Suprapubic skin (tissue), 4 donors: Measurements from ENCODE around the gene UGT1A8. TPM values are rescaled to one million over a fixed set of nuclear protein-coding genes. Genes with fewer than 3 reads are reported as not detected.
"Not testable (repeated sequence)": the region's sequence is repeated elsewhere in the genome, so short reads cannot be mapped to it uniquely, and the experiment has no call there.

ENCODE experiments used
- DNase-seq, 2 donors: peaks; one replicate each; pipeline ENCODE4 v3.0.0-alpha.2; 2019; ENCODE audit warnings: low spot score in 2 of 2
- H3K27ac ChIP-seq: fragments of 200-600 bp; sonication (generic); one replicate; pipeline ENCODE4 v1.5.1; 2019
- H3K27me3 ChIP-seq: fragments of 200-600 bp; sonication (generic); one replicate; pipeline ENCODE4 v1.5.1; 2019
- H3K36me3 ChIP-seq: fragments of 200-600 bp; sonication (generic); one replicate; pipeline ENCODE4 v1.5.1; 2019
- H3K4me1 ChIP-seq: fragments of 200-600 bp; sonication (generic); one replicate; pipeline ENCODE4 v1.5.1; 2019
- H3K4me3 ChIP-seq: fragments of 200-600 bp; sonication (generic); one replicate; pipeline ENCODE4 v1.5.1; 2019; ENCODE audit warnings: mild to moderate bottlenecking
- H3K9me3 ChIP-seq: fragments of 200-600 bp; sonication (generic); one replicate; pipeline ENCODE4 v1.5.1; 2019
- CTCF ChIP-seq, 2 donors: fragments of 200-600 bp in 1 of 2; fragments of 450-650 bp in 1 of 2; sonication (generic) in 1 of 2; IDR thresholded peaks; one replicate each; pipeline ENCODE4 v1.5.1; 2016 to 2019; ENCODE audit warnings: antibody characterized with exemption in 2 of 2, mild to moderate bottlenecking in 1 of 2, moderate library complexity in 1 of 2
- EP300 ChIP-seq: sonication (generic); formaldehyde crosslinking; IDR thresholded peaks from one replicate; pipeline ENCODE4 v1.6.1; 2017; ENCODE audit warnings: antibody characterized with exemption
- POLR2A ChIP-seq, 2 donors: fragments of 450-650 bp; IDR thresholded peaks; one replicate each; pipeline ENCODE4 v1.6.1; 2017; ENCODE audit warnings: antibody characterized with exemption in 2 of 2, mild to moderate bottlenecking in 2 of 2, moderate library complexity in 2 of 2
- POLR2AphosphoS5 ChIP-seq, 3 donors: sonication (generic); formaldehyde crosslinking; IDR thresholded peaks; one replicate each; pipeline ENCODE4 v1.6.1; 2017; ENCODE audit warnings: antibody characterized with exemption in 3 of 3
- WGBS: methylation state at CpG from one replicate; pipeline ENCODE4 v1.1.5; 2018; 5-methylcytosine and 5-hydroxymethylcytosine counted together
- total RNA-seq, 4 donors: library from RNA; depleted of rRNA; stranded (reverse); fragments of >200 nt; gene quantifications; one replicate each; pipeline ENCODE4 v1.1.0, GENCODE V29; 2016

Gene UGT1A8
- total RNA-seq, 4 donors from 2014 or later = 0.47 TPM; not detected in 3

- 76% methylated on average over 4 of the region's 4 CpGs for WGBS
- peak within 1 kb of the TSS; percentile 59 for H3K27ac ChIP-seq
- H3K4me1 ChIP-seq = peaks cover 8% of the 10 kb centered on the region
- no peak for DNase-seq
- H3K4me3 ChIP-seq = peak within 1 kb of the TSS; percentile 20
- TF ChIP-seq POLR2A (IDR thresholded peaks at IDR 0.05) = no peak
- no peak for TF ChIP-seq CTCF (IDR thresholded peaks at IDR 0.05)
- TF ChIP-seq EP300 = no peak
- no peak for TF ChIP-seq POLR2AphosphoS5 (IDR thresholded peaks at IDR 0.05)
- no peaks in the 10 kb centered on the region for H3K9me3 ChIP-seq
- no peaks in the 10 kb centered on the region for H3K36me3 ChIP-seq
- no peaks in the 10 kb centered on the region for H3K27me3 ChIP-seq
Observed at GRCh38 chr2:233692648-233693047, 75.2 kb downstream of the UGT1A8 start, which contains the start of gene UGT1A6. Gene UGT1A6, plus strand, starts transcription at chr2:233692890. Its CDS starts 115 bp downstream, at chr2:233693005.

- H3K27ac ChIP-seq = no peak overlapping the region
- H3K4me1 ChIP-seq = peaks cover 12% of the 10 kb centered on the region
- H3K9me3 ChIP-seq = no peaks in the 10 kb centered on the region
- no peak overlapping the region for H3K4me3 ChIP-seq
- no peaks in the 10 kb centered on the region for H3K36me3 ChIP-seq
- DNase-seq = no peak
- no peaks in the 10 kb centered on the region for H3K27me3 ChIP-seq
- WGBS = 76% methylated on average over 6 of the region's 6 CpGs
- TF ChIP-seq CTCF (IDR thresholded peaks at IDR 0.05) (no peak), POLR2A (IDR thresholded peaks at IDR 0.05) (no peak), POLR2AphosphoS5 (IDR thresholded peaks at IDR 0.05) (no peak), EP300 (no peak)
Observed at GRCh38 chr2:233693963-233694362, 76.5 kb downstream of the UGT1A8 start.

- Histone ChIP-seq H3K27me3 (no peaks in the 10 kb centered on the region), H3K36me3 (no peaks in the 10 kb centered on the region), H3K9me3 (no peaks in the 10 kb centered on the region), H3K4me3 (no peak overlapping the region), H3K4me1 (peaks cover 15% of the 10 kb centered on the region), H3K27ac (no peak overlapping the region)
- 83% methylated on average over 2 of the region's 4 CpGs for WGBS
- DNase-seq = no peak
- TF ChIP-seq POLR2A (IDR thresholded peaks at IDR 0.05) (no peak), EP300 (no peak), CTCF (IDR thresholded peaks at IDR 0.05) (no peak), POLR2AphosphoS5 (IDR thresholded peaks at IDR 0.05) (no peak)
Observed at GRCh38 chr2:233698740-233699139, 81.3 kb downstream of the UGT1A8 start.

GRCh38 chr2:233699424-233700027 is 82.1 kb downstream of the UGT1A8 start:
- H3K9me3 ChIP-seq = no peaks in the 10 kb centered on the region
- 87% methylated on average over 8 of the region's 8 CpGs for WGBS
- no peak overlapping the region for H3K27ac ChIP-seq
- no peak for TF ChIP-seq CTCF (IDR thresholded peaks at IDR 0.05)
- TF ChIP-seq POLR2AphosphoS5 (IDR thresholded peaks at IDR 0.05) = no peak
- TF ChIP-seq POLR2A (IDR thresholded peaks at IDR 0.05) = no peak
- TF ChIP-seq EP300 = no peak
- no peak for DNase-seq
- no peaks in the 10 kb centered on the region for H3K36me3 ChIP-seq
- H3K4me1 ChIP-seq = peaks cover 15% of the 10 kb centered on the region
- H3K27me3 ChIP-seq = no peaks in the 10 kb centered on the region
- no peak overlapping the region for H3K4me3 ChIP-seq

GRCh38 chr2:233700028-233700635 is 82.7 kb downstream of the UGT1A8 start:
- Histone ChIP-seq H3K36me3 (no peaks in the 10 kb centered on the region), H3K9me3 (no peaks in the 10 kb centered on the region), H3K27ac (no peak overlapping the region), H3K4me1 (peaks cover 15% of the 10 kb centered on the region), H3K4me3 (no peak overlapping the region), H3K27me3 (no peaks in the 10 kb centered on the region)
- TF ChIP-seq EP300 (no peak), CTCF (IDR thresholded peaks at IDR 0.05) (no peak), POLR2A (IDR thresholded peaks at IDR 0.05) (no peak), POLR2AphosphoS5 (IDR thresholded peaks at IDR 0.05) (no peak)
- no peak for DNase-seq
- 29% methylated on average over 1 of the region's 1 CpG for WGBS

- not testable (repeated sequence) for H3K4me3 ChIP-seq, H3K36me3 ChIP-seq, H3K27me3 ChIP-seq, H3K9me3 ChIP-seq, H3K27ac ChIP-seq, DNase-seq
- H3K4me1 ChIP-seq = peaks cover 20% of the 10 kb centered on the region
- WGBS = 89% methylated on average over 5 of the region's 5 CpGs
Observed at GRCh38 chr2:233700842-233701241, 83.4 kb downstream of the UGT1A8 start.
